Raji (cell line): ENCODE data around the gene SUFU.

Experiments used
- POLR2A ChIP-seq: IDR thresholded peaks from 2 replicates; pipeline ENCODE4 v1.6.1; 2011; ENCODE audit warnings: low read depth, low read length, control low read depth; ENCODE audit not compliant: insufficient read depth

SUFU gene

DNA sequence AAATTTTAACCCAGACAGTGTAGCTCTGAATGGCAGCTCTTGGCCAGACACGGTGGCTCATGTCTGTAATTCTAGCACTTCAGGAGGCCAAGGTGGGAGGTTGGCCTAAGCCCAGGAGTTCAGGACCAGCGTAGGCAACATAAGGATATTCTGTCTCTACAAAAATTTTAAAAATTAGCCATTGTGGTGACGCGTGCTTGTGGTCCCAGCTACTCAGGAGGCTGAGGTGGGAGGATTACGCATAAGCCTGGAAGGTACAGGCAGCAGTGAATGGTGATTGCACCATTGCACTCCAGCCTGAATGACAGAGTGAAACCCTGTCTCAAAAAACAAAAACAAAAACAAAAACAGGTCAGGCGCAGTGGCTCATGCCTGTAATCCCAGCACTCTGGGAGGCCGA is 50.0 kb downstream of the SUFU start:
- no peak for TF ChIP-seq POLR2A

GRCh38 chr10:102554531-102554930 is 50.8 kb downstream of the SUFU start:
- no peak for TF ChIP-seq POLR2A

- no peak for TF ChIP-seq POLR2A
These were observed 52.1 kb downstream of the SUFU start for GRCh38 chr10:102555781-102556328.

GRCh38 chr10:102557569-102557968 is 53.8 kb downstream of the SUFU start:
- TF ChIP-seq POLR2A: no peak

- TF ChIP-seq POLR2A: no peak
These were observed 56.0 kb downstream of the SUFU start for GRCh38 chr10:102559764-102560163.

DNA sequence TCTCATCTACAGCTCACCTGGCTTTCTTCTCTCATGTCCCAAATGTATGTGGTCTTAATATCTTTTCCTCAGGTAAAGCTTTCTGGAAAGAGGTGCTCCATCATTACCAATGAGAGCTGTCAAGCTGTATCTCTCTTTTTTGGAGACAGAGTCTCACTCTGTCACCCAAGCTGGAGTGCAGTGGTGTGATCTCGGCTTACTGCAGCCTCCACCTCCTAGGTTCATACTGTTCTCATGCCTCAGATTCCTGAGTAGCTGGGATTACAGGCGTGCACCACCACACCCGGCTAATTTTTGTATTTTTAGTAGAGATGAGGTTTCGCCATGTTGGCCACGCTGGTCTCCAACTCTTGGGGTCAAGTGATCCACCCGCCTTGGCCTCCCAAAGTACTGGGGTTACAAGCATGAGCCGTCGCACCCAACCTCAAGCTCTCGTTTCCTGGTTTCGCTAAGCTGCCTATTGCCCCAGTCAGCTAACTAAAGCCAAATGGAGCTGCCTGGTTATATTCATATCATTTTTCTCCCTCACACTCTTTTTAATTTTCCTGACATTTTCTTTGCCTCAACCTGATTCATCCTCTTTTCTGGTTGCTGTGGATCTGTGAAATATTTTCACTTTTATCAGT is 60.5 kb downstream of the SUFU start:
- TF ChIP-seq POLR2A: no peak

- TF ChIP-seq POLR2A: no peak
These were observed 62.0 kb downstream of the SUFU start for GRCh38 chr10:102565793-102566192.

- TF ChIP-seq POLR2A: no peak
These were observed 75.0 kb downstream of the SUFU start for GRCh38 chr10:102578782-102579181.

DNA sequence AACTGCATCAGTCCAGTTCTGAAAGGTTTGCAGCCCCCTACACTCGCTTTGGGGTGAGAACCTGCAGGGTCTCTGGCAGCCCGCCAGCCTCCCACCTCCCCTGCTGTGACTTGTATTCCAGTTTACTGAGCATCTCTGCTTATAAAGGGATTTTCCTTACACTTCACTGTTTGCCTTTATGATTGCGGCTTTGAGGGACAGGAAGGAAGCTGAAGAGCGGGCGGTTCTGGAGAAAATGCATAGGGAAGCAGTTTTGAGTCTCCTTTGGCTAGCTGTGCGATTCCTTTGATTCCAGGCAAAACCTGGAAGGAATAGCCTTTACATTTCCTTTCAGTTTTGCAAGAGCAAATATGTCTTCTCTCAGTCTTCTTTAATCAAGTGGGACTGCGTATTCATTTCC is 75.6 kb downstream of the SUFU start:
- TF ChIP-seq POLR2A: no peak

GRCh38 chr10:102580230-102580629 is 76.5 kb downstream of the SUFU start:
- TF ChIP-seq POLR2A: no peak

- TF ChIP-seq POLR2A: no peak
These were observed 77.6 kb downstream of the SUFU start for GRCh38 chr10:102581401-102581800.

GRCh38 chr10:102581981-102582580 is 78.3 kb downstream of the SUFU start:
- TF ChIP-seq POLR2A: no peak

GRCh38 chr10:102583435-102584417 is 80.0 kb downstream of the SUFU start:
- no peak for TF ChIP-seq POLR2A

GRCh38 chr10:102585026-102585425 is 81.3 kb downstream of the SUFU start:
- TF ChIP-seq POLR2A: no peak

GRCh38 chr10:102586858-102587257 is 83.1 kb downstream of the SUFU start:
- no peak for TF ChIP-seq POLR2A
